Measurements from ENCODE around the gene SLC39A6.
"Not testable (repeated sequence)": the region's sequence is repeated elsewhere in the genome, so short reads cannot be mapped to it uniquely, and the experiment has no call there.

DNA sequence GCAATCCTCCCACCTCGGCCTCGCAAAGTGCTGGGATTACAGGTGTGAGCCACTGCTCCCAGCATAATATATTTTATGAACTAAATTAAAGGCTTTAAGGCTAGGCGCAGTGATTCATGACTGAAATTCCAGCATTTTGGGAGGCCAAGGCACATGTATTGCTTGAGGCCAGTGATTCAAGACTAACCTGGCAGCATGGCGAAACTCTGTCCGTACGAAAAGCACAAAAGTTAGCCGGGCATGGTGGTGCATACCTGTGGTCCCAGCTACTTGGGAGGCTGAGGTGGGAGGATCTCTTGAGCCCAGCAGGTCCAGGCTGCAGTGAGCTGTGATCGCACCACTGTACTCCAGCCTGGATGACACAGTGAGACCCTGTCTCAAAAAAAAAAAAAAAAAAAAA, 56.7 kb downstream of the SLC39A6 start:
- not testable (repeated sequence) for TF ChIP-seq CTCF (IDR thresholded peaks at IDR 0.05; ENCODE audit: poor library complexity); EZH2 (IDR thresholded peaks at IDR 0.05; ENCODE audit: borderline replicate concordance); EZH2phosphoT487 (IDR thresholded peaks at IDR 0.05; ENCODE audit: low read depth, severe bottlenecking, unreplicated experiment)
